AG09309 (cell line): ENCODE results near the gene NTM.

Experiments
- DNase-seq: peaks from one replicate; pipeline ENCODE4 v3.0.0-alpha.2; 2010; ENCODE audit warnings: low read depth
- H3K4me3 ChIP-seq: 2 replicates; pipeline ENCODE4 v1.5.1; 2011; ENCODE audit warnings: mild to moderate bottlenecking, low read depth, low read length, moderate library complexity; ENCODE audit not compliant: control insufficient read depth
- TF ChIP-seq, protein P1 (sequence below): IDR thresholded peaks from 2 replicates; pipeline ENCODE4 v1.5.1; 2011; ENCODE audit warnings: mild to moderate bottlenecking, low read depth, low read length, inconsistent platforms; ENCODE audit not compliant: insufficient read depth, control insufficient read depth; ENCODE audit errors: missing control alignments

Gene NTM

DNA sequence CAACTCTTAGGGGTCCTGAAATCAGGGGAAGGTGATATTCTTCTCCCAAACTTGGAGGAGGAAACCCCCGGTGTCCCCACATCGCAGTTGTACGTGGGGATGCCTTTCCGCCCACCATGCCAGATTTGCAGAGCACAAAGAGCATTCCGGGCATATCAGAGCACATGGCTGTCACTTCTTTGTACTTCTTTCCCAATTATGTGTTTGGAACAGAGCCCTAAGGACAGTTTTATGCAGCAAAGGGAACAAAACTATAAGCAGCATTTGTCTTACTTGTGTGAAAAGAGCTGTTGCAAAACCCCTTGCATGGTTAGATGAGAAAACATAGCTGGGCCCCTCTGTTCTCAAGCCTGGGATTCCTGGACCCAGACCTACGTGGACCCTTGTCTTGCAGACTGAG lies 41.2 kb downstream of the NTM start:
- H3K4me3 ChIP-seq, result no peak overlapping the region
- DNase-seq, result no peak
- TF ChIP-seq, protein P1, sequence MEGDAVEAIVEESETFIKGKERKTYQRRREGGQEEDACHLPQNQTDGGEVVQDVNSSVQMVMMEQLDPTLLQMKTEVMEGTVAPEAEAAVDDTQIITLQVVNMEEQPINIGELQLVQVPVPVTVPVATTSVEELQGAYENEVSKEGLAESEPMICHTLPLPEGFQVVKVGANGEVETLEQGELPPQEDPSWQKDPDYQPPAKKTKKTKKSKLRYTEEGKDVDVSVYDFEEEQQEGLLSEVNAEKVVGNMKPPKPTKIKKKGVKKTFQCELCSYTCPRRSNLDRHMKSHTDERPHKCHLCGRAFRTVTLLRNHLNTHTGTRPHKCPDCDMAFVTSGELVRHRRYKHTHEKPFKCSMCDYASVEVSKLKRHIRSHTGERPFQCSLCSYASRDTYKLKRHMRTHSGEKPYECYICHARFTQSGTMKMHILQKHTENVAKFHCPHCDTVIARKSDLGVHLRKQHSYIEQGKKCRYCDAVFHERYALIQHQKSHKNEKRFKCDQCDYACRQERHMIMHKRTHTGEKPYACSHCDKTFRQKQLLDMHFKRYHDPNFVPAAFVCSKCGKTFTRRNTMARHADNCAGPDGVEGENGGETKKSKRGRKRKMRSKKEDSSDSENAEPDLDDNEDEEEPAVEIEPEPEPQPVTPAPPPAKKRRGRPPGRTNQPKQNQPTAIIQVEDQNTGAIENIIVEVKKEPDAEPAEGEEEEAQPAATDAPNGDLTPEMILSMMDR, result no peak

DNA sequence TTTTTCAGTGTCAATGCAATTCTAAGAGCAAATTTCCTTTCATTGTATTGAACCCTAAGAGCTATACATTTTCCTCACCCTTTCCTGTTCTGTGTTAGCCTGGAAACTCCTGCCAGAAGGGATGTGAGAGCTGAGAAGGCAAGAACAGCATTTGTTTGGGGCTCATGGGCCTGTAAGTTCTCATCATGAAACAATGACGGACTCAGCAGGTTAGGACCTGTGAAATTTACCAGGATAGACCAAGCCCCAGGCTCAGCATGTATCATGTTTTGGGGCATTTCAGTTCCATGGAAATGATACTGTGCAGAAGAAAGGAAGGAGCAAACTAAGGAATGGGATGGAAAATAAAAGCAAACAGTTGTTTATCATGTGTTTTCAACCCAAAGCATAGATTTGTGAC lies 41.6 kb downstream of the NTM start:
- no peak overlapping the region for H3K4me3 ChIP-seq
- TF ChIP-seq, protein P1, result no peak
- no peak for DNase-seq

DNA sequence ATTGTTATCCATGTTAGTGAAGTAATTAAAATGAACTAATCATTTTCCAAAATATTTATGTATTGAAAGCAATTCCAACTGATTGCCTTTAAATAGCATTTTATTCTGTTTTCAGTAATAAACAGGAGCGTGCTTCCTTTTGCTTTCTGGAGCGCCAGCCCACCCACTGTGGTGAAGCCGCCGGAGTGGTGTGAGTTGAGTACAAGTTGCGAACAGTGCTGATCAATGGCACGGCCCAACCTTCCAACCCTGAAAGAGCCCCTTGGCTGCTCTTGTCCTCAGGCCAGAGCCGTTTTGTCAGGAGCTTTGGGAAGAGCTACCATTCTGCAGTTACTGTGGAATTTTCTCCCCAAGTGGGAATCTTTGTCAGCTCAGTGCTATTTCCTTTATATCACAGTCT lies 42.8 kb downstream of the NTM start:
- DNase-seq, result no peak
- H3K4me3 ChIP-seq, result no peak overlapping the region
- TF ChIP-seq, protein P1, result no peak

DNA sequence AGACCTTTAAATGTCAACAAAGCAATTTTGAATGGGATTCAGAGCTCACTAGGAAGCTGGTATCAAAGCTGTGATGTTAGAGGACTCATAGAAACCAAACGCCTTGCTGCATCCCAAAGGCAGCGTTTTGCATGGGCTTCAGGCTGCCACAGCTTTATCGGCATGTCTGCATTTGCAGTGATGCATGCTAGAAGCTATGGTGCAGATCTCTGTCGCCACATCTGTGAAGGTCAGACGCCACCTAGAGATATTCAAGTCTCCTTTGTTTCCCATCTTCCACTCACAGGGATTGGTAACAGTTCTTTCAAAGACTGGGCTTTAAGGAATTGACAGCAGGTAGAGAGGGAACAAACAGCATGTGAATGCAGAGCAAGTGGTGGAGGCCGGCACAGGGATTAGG lies 47.8 kb downstream of the NTM start:
- DNase-seq, result no peak

DNA sequence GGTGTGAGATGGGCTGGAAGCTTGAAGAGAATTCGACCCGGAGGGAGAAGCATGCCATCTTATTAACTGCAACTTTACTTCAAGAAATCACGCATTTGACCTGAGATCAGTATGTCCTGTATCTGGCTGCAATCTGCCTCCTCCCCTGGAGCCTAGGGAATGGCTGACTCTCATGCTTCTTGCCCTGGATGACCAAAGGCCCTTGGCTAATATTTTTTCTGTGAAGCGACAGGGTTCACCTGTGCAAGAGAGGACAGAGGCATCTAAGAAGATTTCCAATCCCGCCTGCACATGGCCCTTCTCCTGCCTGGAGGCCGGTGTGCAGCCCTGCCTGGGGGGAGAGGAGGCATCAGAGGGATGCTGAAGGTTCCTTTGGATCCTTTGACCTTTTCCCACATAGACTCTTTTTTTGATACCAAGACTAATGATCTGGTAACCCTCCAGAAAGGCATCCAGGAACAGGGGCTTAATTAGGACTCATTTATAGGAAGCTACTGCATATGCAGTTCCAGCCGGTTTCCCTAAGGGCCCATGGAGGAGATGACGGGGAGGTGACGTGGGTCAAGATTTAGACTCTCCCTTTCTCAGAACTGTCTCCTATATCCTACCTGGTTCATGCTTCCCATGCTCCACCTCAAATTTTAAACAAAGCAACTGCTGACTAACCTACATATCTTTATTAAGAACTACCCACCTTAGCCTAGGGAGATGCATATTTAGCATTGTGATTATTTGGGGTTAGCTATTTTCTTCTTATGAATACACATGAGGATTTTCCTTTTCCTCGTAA lies 50.8 kb downstream of the NTM start:
- TF ChIP-seq, protein P1, result no peak
- DNase-seq, result no peak
- no peak overlapping the region for H3K4me3 ChIP-seq

More for the DNA sequence above, 47.8 kb downstream of the NTM start:
- no peak overlapping the region for H3K4me3 ChIP-seq
- TF ChIP-seq, protein P1, result no peak

DNA sequence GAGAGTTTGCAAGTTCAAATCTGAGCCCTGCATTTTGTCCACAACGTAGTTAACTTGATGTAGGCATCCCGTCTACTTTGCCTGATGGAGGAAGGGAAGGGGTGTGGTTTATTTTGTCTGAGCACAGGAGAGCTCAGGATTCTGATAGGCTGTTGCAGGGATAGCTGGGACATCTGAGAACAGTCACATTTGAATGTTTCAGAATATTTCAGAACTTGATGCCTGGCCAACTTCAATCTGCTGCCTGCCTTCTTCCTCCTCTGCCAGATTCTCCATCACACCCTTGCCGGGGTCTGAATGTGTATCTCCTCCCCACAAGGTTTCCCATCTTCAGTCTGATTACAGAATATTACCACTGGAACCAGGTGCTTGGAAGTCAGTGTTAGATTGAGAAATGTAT lies 51.6 kb downstream of the NTM start:
- no peak overlapping the region for H3K4me3 ChIP-seq
- no peak for DNase-seq
- TF ChIP-seq, protein P1, result no peak
